IMR-90 (cell line): Measurements from ENCODE around the gene CYB5B. TPM values are rescaled to one million over a fixed set of nuclear protein-coding genes. Genes with fewer than 3 reads are reported as not detected.

Source experiments
- ATAC-seq: fragments of 200-7000 bp; cut with Tn5 transposase; 2 replicates; pipeline ENCODE4 v1.9.1; 2020; ENCODE audit warnings: low read depth, mild to moderate bottlenecking, moderate library complexity
- BruUV-seq: library from RNA; stranded (reverse); fragments of 400-500 nt; replicated peaks from 2 replicates; lab custom pipeline; 2021; lab: Mats Ljungman, UMichigan
- CTCF ChIA-PET: fragments of 300-600 bp; formaldehyde crosslinking; extraction: SDS; loops from one replicate; lab custom pipeline; 2021; ENCODE audit warnings: antibody characterized with exemption; lab: Yijun Ruan, JAX
- POLR2A ChIA-PET: fragments of 300-600 bp; sonication (Branson Sonifier 250); formaldehyde crosslinking; loops from one replicate; lab custom pipeline; 2022; ENCODE audit warnings: antibody characterized with exemption; ENCODE audit not compliant: unreplicated experiment; lab: Charles Lee
- DNase-seq: peaks from one replicate; pipeline ENCODE4 v3.0.0; 2013
- H2AFZ ChIP-seq: replicated peaks from 2 replicates; pipeline ENCODE3; 2013; ENCODE audit warnings: low read length, mild to moderate bottlenecking; ENCODE audit not compliant: poor library complexity
- H2AK5ac ChIP-seq: 2 replicates; pipeline ENCODE4 v1.6.1; 2013; ENCODE audit warnings: low read depth, low read length, inconsistent platforms
- H2AK9ac ChIP-seq: replicated peaks from 2 replicates; pipeline ENCODE3; 2013; ENCODE audit warnings: mild to moderate bottlenecking, low read depth, low read length, moderate library complexity; ENCODE audit not compliant: poor library complexity
- H2BK120ac ChIP-seq: 2 replicates; pipeline ENCODE4 v1.6.1; 2013; ENCODE audit warnings: low read depth, low read length, inconsistent platforms
- H2BK15ac ChIP-seq: 3 replicates; pipeline ENCODE4 v1.6.1; 2013; ENCODE audit warnings: low read depth, low read length, inconsistent platforms
- H2BK20ac ChIP-seq: 2 replicates; pipeline ENCODE4 v1.6.1; 2013; ENCODE audit warnings: low read depth, mild to moderate bottlenecking, inconsistent platforms, low read length, moderate library complexity
- H2BK5ac ChIP-seq: 2 replicates; pipeline ENCODE4 v1.6.1; 2013; ENCODE audit warnings: mild to moderate bottlenecking, low read depth, low read length, inconsistent platforms; ENCODE audit not compliant: poor library complexity, severe bottlenecking
- H3K14ac ChIP-seq: replicated peaks from 2 replicates; pipeline ENCODE4 v1.6.1; 2013; ENCODE audit warnings: low read depth, low read length, inconsistent platforms
- H3K18ac ChIP-seq: 2 replicates; pipeline ENCODE4 v1.6.1; 2013; ENCODE audit warnings: low read depth, low read length, control low read depth
- H3K23ac ChIP-seq: 2 replicates; pipeline ENCODE4 v1.6.1; 2013; ENCODE audit warnings: low read depth, low read length, inconsistent platforms
- H3K27ac ChIP-seq: 2 replicates; pipeline ENCODE4 v1.5.1; 2013; ENCODE audit warnings: mild to moderate bottlenecking, control low read depth, low read length; ENCODE audit not compliant: insufficient read depth
- H3K27me3 ChIP-seq: 2 replicates; pipeline ENCODE4 v1.6.1; 2013; ENCODE audit warnings: low read length; ENCODE audit not compliant: control insufficient read depth, insufficient read depth
- H3K36me3 ChIP-seq: 2 replicates; pipeline ENCODE4 v1.6.1; 2013; ENCODE audit warnings: low read length, mixed read lengths; ENCODE audit not compliant: control insufficient read depth, insufficient read depth
- H3K4ac ChIP-seq: 2 replicates; pipeline ENCODE4 v1.6.1; 2013; ENCODE audit warnings: low read depth, low read length, inconsistent platforms
- H3K4me1 ChIP-seq: 2 replicates; pipeline ENCODE4 v1.6.1; 2013; ENCODE audit warnings: low read length, mixed read lengths; ENCODE audit not compliant: control insufficient read depth, insufficient read depth
- H3K4me2 ChIP-seq: 2 replicates; pipeline ENCODE4 v1.6.1; 2013; ENCODE audit warnings: low read depth, mild to moderate bottlenecking, control low read depth, low read length, moderate library complexity
- H3K4me3 ChIP-seq: 2 replicates; pipeline ENCODE4 v1.5.1; 2013; ENCODE audit warnings: low read depth, mild to moderate bottlenecking, control low read depth, low read length, moderate library complexity; ENCODE audit not compliant: insufficient read depth
- H3K56ac ChIP-seq: 2 replicates; pipeline ENCODE4 v1.6.1; 2013; ENCODE audit warnings: low read length, inconsistent platforms; ENCODE audit not compliant: insufficient read depth; ENCODE audit errors: extremely low read depth
- H3K79me1 ChIP-seq, 2 experiments: 2 replicates each; pipeline ENCODE4 v1.6.1; 2013; ENCODE audit warnings: low read length in 2 of 2, inconsistent platforms in 1 of 2, low read depth in 1 of 2
- H3K9ac ChIP-seq: 2 replicates; pipeline ENCODE4 v1.6.1; 2013; ENCODE audit warnings: low read depth, low read length, control low read depth
- H3K9me1 ChIP-seq: 2 replicates; pipeline ENCODE4 v1.6.1; 2013; ENCODE audit warnings: low read length, inconsistent platforms; ENCODE audit not compliant: insufficient read depth
- H3K9me3 ChIP-seq: 2 replicates; pipeline ENCODE4 v1.6.1; 2013; ENCODE audit warnings: low read length; ENCODE audit not compliant: control insufficient read depth, insufficient read depth
- H4K20me1 ChIP-seq: 2 replicates; pipeline ENCODE4 v1.6.1; 2013; ENCODE audit warnings: low read length, inconsistent platforms; ENCODE audit not compliant: insufficient read depth
- H4K5ac ChIP-seq: 2 replicates; pipeline ENCODE4 v1.6.1; 2013; ENCODE audit warnings: mild to moderate bottlenecking, low read depth, low read length, control low read depth
- H4K8ac ChIP-seq, 2 experiments: 2 replicates each; pipeline ENCODE4 v1.6.1; 2013; ENCODE audit warnings: low read depth in 2 of 2, low read length in 2 of 2, control low read depth in 1 of 2, inconsistent platforms in 1 of 2
- H4K91ac ChIP-seq: 2 replicates; pipeline ENCODE4 v1.6.1; 2013; ENCODE audit warnings: low read depth, low read length, inconsistent platforms; ENCODE audit not compliant: insufficient read depth
- BHLHE40 ChIP-seq: fragments of 150-350 bp; IDR thresholded peaks from 2 replicates; pipeline ENCODE4 v1.6.1; 2016; ENCODE audit warnings: mild to moderate bottlenecking, low read depth, low read length
- CEBPB ChIP-seq: IDR thresholded peaks from 2 replicates; pipeline ENCODE4 v1.6.1; 2012; ENCODE audit warnings: low read depth, low read length, improper control_type of control experiment
- FOS ChIP-seq: fragments of 150-350 bp; IDR thresholded peaks from 2 replicates; pipeline ENCODE4 v1.6.1; 2016; ENCODE audit warnings: low read depth, low read length
- MAFK ChIP-seq: IDR thresholded peaks from 2 replicates; pipeline ENCODE4 v1.6.1; 2012; ENCODE audit warnings: low read depth, low read length, improper control_type of control experiment
- MAZ ChIP-seq: IDR thresholded peaks from 2 replicates; pipeline ENCODE4 v1.6.1; 2012; ENCODE audit warnings: low read depth, mild to moderate bottlenecking, low read length, improper control_type of control experiment, moderate library complexity, borderline replicate concordance
- NFE2L2 ChIP-seq: fragments of 150-350 bp; IDR thresholded peaks from 2 replicates; pipeline ENCODE4 v1.6.1; 2016; ENCODE audit warnings: low read depth, mild to moderate bottlenecking, low read length
- RAD21 ChIP-seq: IDR thresholded peaks from 2 replicates; pipeline ENCODE4 v1.6.1; 2012; ENCODE audit warnings: low read length, improper control_type of control experiment
- RCOR1 ChIP-seq: IDR thresholded peaks from 2 replicates; pipeline ENCODE4 v1.6.1; 2012; ENCODE audit warnings: mild to moderate bottlenecking, low read length, improper control_type of control experiment; ENCODE audit not compliant: insufficient replicate concordance
- SMC3 ChIP-seq: fragments of 150-350 bp; IDR thresholded peaks from 2 replicates; pipeline ENCODE4 v1.6.1; 2016; ENCODE audit warnings: low read depth, mild to moderate bottlenecking, antibody characterized with exemption, low read length, moderate library complexity
- USF2 ChIP-seq: fragments of 150-350 bp; IDR thresholded peaks from 2 replicates; pipeline ENCODE4 v1.6.1; 2017; ENCODE audit warnings: mild to moderate bottlenecking, antibody characterized with exemption, low read length, low read depth
- WGBS, 2 experiments: methylation state at CpG; one replicate each; pipeline versions ENCODE4 v1.1.5 to v1.1.7; 2013; ENCODE audit warnings: missing lambda C conversion rate in 2 of 2; ENCODE audit not compliant: insufficient read length in 1 of 2; ENCODE audit errors: extremely low coverage in 2 of 2; 5-methylcytosine and 5-hydroxymethylcytosine counted together
- dilution Hi-C: fragments of 300-500 bp; cut with HindIII; formaldehyde crosslinking; loops from one replicate; pipeline ENCODE4 v1.14.3; 2018; ENCODE audit warnings: low sequenced_read_pairs; ENCODE audit not compliant: unreplicated experiment
- in situ Hi-C: fragments of 300-500 bp; cut with MboI; formaldehyde crosslinking; loops from 3 replicates; pipeline ENCODE4 v1.14.3; 2019; ENCODE audit warnings: low sequenced_read_pairs, inconsistent platforms, mixed read lengths
- intact Hi-C: fragments of 100-400 bp; cut with micrococcal nuclease; formaldehyde crosslinking; loops from 2 replicates; pipeline ENCODE4 v1.10.0; 2022
- polyA plus RNA-seq, 3 experiments: library from polyadenylated mRNA; depleted of rRNA; stranded (reverse); fragments of >200 nt; gene quantifications; 2 replicates each; pipeline ENCODE4 v1.2.3, GENCODE V29; 2012; ENCODE audit warnings: low replicate concordance in 1 of 3
- total RNA-seq: library from RNA; depleted of rRNA; stranded (reverse); fragments of >200 nt; gene quantifications from 2 replicates; pipeline ENCODE4 v1.2.3, GENCODE V29; 2012
- TF ChIP-seq, protein P1 (sequence below): conservative IDR thresholded peaks from 2 replicates; pipeline ENCODE4 v1.5.1; 2012; ENCODE audit warnings: mild to moderate bottlenecking, low read depth, low read length, improper control_type of control experiment

CYB5B gene
- total and polyA plus RNA-seq, 2 of the 4 experiments (the other 2 are of a cell fraction) = 100 to 102 TPM

- Histone ChIP-seq H3K9ac (peak overlapping the region; percentile 33; the same call in 1 of the 2 replicates), H4K20me1 (peaks cover 5% of the 10 kb centered on the region; the same call in 1 of the 2 replicates), H3K4ac (peak overlapping the region; percentile 59; the same call in 1 of the 2 replicates), H3K23ac (peak overlapping the region; percentile 37; the same call in 1 of the 2 replicates), H3K4me1 (peaks cover 12% of the 10 kb centered on the region), H2BK120ac (peak overlapping the region; percentile 52; the same call in 1 of the 2 replicates), H4K5ac (peak overlapping the region; percentile 6), H3K4me2 (peak overlapping the region; percentile 73), H2BK15ac (peak overlapping the region; percentile 32; the same call in 1 of the 3 replicates), H3K18ac (peak overlapping the region; percentile 54), H4K91ac (peak overlapping the region; percentile 24; the same call in 1 of the 2 replicates), H3K36me3 (no peaks in the 10 kb centered on the region), H2BK5ac (peak overlapping the region; percentile 81), H3K9me3 (no peaks in the 10 kb centered on the region), H2BK20ac (0 out of 2 replicates have a peak overlapping the region, but pooled peaks have one; percentile 28), H3K79me1 (peaks cover 0 to 14% of the 10 kb centered on the region in 2 experiments; a peak in 1 of 4 replicates), H4K8ac (peak overlapping the region in 1 of 2 experiments; percentile 1; a peak in 1 of 4 replicates), H3K14ac (peak overlapping the region; percentile 14; the same call in 1 of the 2 replicates), H3K56ac (0 out of 2 replicates have a peak overlapping the region, but pooled peaks have one; percentile 6), H3K9me1 (peaks cover 7% of the 10 kb centered on the region; the same call in 1 of the 2 replicates), H2AK9ac (no peak overlapping the region), H3K27ac (peak overlapping the region; percentile 62; the same call in 1 of the 2 replicates), H3K4me3 (peak overlapping the region; percentile 13; the same call in 1 of the 2 replicates), H2AFZ (peak overlapping the region; percentile 55), H3K27me3 (no peaks in the 10 kb centered on the region; the same call in 1 of the 2 replicates), H2AK5ac (no peak overlapping the region)
- no TSS peak for BruUV-seq
- TF ChIP-seq FOS = no peak
- TF ChIP-seq MAZ = no peak
- TF ChIP-seq CEBPB = peak; percentile 96
- TF ChIP-seq MAFK = peak; percentile 99
- peak; percentile 62 for TF ChIP-seq RCOR1
- no peak for TF ChIP-seq USF2
- peak; percentile 65 for TF ChIP-seq RAD21
- TF ChIP-seq, protein P1, sequence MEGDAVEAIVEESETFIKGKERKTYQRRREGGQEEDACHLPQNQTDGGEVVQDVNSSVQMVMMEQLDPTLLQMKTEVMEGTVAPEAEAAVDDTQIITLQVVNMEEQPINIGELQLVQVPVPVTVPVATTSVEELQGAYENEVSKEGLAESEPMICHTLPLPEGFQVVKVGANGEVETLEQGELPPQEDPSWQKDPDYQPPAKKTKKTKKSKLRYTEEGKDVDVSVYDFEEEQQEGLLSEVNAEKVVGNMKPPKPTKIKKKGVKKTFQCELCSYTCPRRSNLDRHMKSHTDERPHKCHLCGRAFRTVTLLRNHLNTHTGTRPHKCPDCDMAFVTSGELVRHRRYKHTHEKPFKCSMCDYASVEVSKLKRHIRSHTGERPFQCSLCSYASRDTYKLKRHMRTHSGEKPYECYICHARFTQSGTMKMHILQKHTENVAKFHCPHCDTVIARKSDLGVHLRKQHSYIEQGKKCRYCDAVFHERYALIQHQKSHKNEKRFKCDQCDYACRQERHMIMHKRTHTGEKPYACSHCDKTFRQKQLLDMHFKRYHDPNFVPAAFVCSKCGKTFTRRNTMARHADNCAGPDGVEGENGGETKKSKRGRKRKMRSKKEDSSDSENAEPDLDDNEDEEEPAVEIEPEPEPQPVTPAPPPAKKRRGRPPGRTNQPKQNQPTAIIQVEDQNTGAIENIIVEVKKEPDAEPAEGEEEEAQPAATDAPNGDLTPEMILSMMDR = peak; percentile 73
- peak; percentile 76 for TF ChIP-seq BHLHE40
- TF ChIP-seq SMC3 = peak; percentile 67
- 0 out of 2 replicates have a peak, but pooled peaks have one; percentile 3 for TF ChIP-seq NFE2L2
- no CpG with 5 or more reads among the region's 13 CpGs for WGBS, 2 experiments
- ChIA-PET POLR2A (interaction anchor here (1.0 kb wide), 1 partner anchor 358 kb away, joined by 3 read pairs; the partner anchor contains the start of gene NOB1), CTCF (interaction anchor here (0.5 to 2.6 kb wide), 12 partner anchors 8 to 358 kb away, joined by 3 to 14 read pairs (median 3); partner anchors contain the start of gene NOB1)
- intact Hi-C loops (loop anchor here (1.0 to 5.0 kb wide), 3 partner anchors 169 to 358 kb away; partner anchors contain the start of genes NFAT5 and NOB1), in situ Hi-C loops (loop anchor here (5.0 to 10.0 kb wide), 2 partner anchors 288 to 356 kb away; partner anchors contain the start of gene NOB1), dilution Hi-C loops (no loop called here)
- ATAC-seq (peak; percentile 79), DNase-seq (peak; percentile 96)
Observed at GRCh38 chr16:69396187-69397061, 28.0 kb upstream of the CYB5B start.
